Vagina (tissue), 2 donors: ENCODE results near the gene GPR4.

Experiments used
- POLR2A ChIP-seq, 2 donors: fragments of 450-650 bp; IDR thresholded peaks; one replicate each; pipeline ENCODE4 v1.6.1; 2017; ENCODE audit warnings: antibody characterized with exemption in 2 of 2, mild to moderate bottlenecking in 2 of 2, moderate library complexity in 2 of 2
- POLR2AphosphoS5 ChIP-seq, 2 donors: sonication (generic); formaldehyde crosslinking; IDR thresholded peaks; one replicate each; pipeline ENCODE4 v1.9.0; 2017; ENCODE audit warnings: antibody characterized with exemption in 2 of 2, mild to moderate bottlenecking in 2 of 2, low read depth in 1 of 2; ENCODE audit not compliant: insufficient read depth in 1 of 2
- TF ChIP-seq, protein P1 (sequence below), 3 experiments: fragments of 450-650 bp in 2 of 3; fragments of 200-600 bp in 1 of 3; sonication (generic) in 1 of 3; IDR thresholded peaks; one replicate each; pipeline ENCODE4 v1.5.1; 2017 to 2019; ENCODE audit warnings: antibody characterized with exemption in 3 of 3, mild to moderate bottlenecking in 2 of 3, moderate library complexity in 2 of 3

GRCh38 chr19:45569619-45570421 is 32.2 kb downstream of the GPR4 start:
- TF ChIP-seq, protein P1, sequence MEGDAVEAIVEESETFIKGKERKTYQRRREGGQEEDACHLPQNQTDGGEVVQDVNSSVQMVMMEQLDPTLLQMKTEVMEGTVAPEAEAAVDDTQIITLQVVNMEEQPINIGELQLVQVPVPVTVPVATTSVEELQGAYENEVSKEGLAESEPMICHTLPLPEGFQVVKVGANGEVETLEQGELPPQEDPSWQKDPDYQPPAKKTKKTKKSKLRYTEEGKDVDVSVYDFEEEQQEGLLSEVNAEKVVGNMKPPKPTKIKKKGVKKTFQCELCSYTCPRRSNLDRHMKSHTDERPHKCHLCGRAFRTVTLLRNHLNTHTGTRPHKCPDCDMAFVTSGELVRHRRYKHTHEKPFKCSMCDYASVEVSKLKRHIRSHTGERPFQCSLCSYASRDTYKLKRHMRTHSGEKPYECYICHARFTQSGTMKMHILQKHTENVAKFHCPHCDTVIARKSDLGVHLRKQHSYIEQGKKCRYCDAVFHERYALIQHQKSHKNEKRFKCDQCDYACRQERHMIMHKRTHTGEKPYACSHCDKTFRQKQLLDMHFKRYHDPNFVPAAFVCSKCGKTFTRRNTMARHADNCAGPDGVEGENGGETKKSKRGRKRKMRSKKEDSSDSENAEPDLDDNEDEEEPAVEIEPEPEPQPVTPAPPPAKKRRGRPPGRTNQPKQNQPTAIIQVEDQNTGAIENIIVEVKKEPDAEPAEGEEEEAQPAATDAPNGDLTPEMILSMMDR (IDR thresholded peaks at IDR 0.05), result peak; percentile 46 to 50 (median 48)
- peak in 1 of 2 donors; percentile 12 for TF ChIP-seq POLR2AphosphoS5 (IDR thresholded peaks at IDR 0.05; ENCODE audit: insufficient read depth in 1 of 2, low read depth in 1 of 2)
- TF ChIP-seq POLR2A (IDR thresholded peaks at IDR 0.05), result no peak
